HepG2 (cell line): ENCODE measurements around the gene HDAC3. TPM values are rescaled to one million over a fixed set of nuclear protein-coding genes. Genes with fewer than 3 reads are reported as not detected.
A peak's percentile ranks its signal among the peaks of the same experiment; 100 is the strongest.

Source experiments
- BATF2 ChIP-seq: sonication (generic); formaldehyde crosslinking; IDR thresholded peaks from 2 replicates; pipeline ENCODE4 v1.8.0; 2022; ENCODE audit warnings: mild to moderate bottlenecking, missing genetic modification reagents, moderate library complexity
- ERF ChIP-seq: IDR thresholded peaks from 2 replicates; pipeline ENCODE4 v1.6.1; 2018; ENCODE audit warnings: missing biosample characterization, missing genetic modification reagents
- GATAD2A ChIP-seq: IDR thresholded peaks from 2 replicates; pipeline ENCODE4 v1.6.1; 2016
- HBP1 ChIP-seq: IDR thresholded peaks from 2 replicates; pipeline ENCODE4 v1.6.1; 2016; ENCODE audit warnings: low read depth, control low read depth
- HIC2 ChIP-seq: sonication (generic); formaldehyde crosslinking; IDR thresholded peaks from 2 replicates; pipeline ENCODE4 v1.9.0; 2022; ENCODE audit warnings: low read depth, missing genetic modification reagents
- HNF4A ChIP-seq: sonication (generic); formaldehyde crosslinking; IDR thresholded peaks from 2 replicates; pipeline ENCODE4 v1.4.0; 2020; ENCODE audit warnings: missing genetic modification reagents
- HNRNPLL ChIP-seq: fragments of 200-400 bp; formaldehyde crosslinking; IDR thresholded peaks from 2 replicates; pipeline ENCODE4 v1.6.1; 2017; ENCODE audit warnings: mild to moderate bottlenecking, low read depth, low read length; ENCODE audit not compliant: poor library complexity, severe bottlenecking
- KAT8 ChIP-seq: IDR thresholded peaks from 2 replicates; pipeline ENCODE4 v1.6.1; 2016; ENCODE audit warnings: missing genetic modification reagents, missing compliant biosample characterization
- KLF6 ChIP-seq: IDR thresholded peaks from 2 replicates; pipeline ENCODE4 v1.8.0; 2016; ENCODE audit warnings: missing biosample characterization, missing genetic modification reagents
- NBN ChIP-seq: fragments of 450-650 bp; conservative IDR thresholded peaks from 2 replicates; pipeline ENCODE4 v1.6.1; 2017
- STAG1 ChIP-seq: sonication (generic); formaldehyde crosslinking; IDR thresholded peaks from 2 replicates; pipeline ENCODE4 v1.4.0; 2020; ENCODE audit warnings: missing genetic modification reagents
- TARDBP ChIP-seq: sonication (generic); formaldehyde crosslinking; IDR thresholded peaks from 2 replicates; pipeline ENCODE4 v1.8.0; 2022; ENCODE audit warnings: mild to moderate bottlenecking, missing genetic modification reagents
- ZBTB14 ChIP-seq: sonication (generic); formaldehyde crosslinking; IDR thresholded peaks from 2 replicates; pipeline ENCODE4 v1.4.0; 2020; ENCODE audit warnings: missing genetic modification reagents
- ZBTB39 ChIP-seq: sonication (generic); formaldehyde crosslinking; IDR thresholded peaks from 2 replicates; pipeline ENCODE4 v1.5.0; 2020; ENCODE audit warnings: missing genetic modification reagents
- ZFP62 ChIP-seq: sonication (generic); formaldehyde crosslinking; IDR thresholded peaks from 2 replicates; pipeline ENCODE4 v1.4.0; 2020; ENCODE audit warnings: missing genetic modification reagents
- ZNF207 ChIP-seq: fragments of 450-650 bp; IDR thresholded peaks from 2 replicates; pipeline ENCODE4 v1.6.1; 2016; ENCODE audit warnings: antibody characterized with exemption, borderline replicate concordance
- ZNF296 ChIP-seq: sonication (generic); formaldehyde crosslinking; conservative IDR thresholded peaks from 2 replicates; pipeline ENCODE4 v1.5.0; 2020; ENCODE audit warnings: mild to moderate bottlenecking, missing genetic modification reagents
- ZNF430 ChIP-seq: sonication (generic); formaldehyde crosslinking; IDR thresholded peaks from 2 replicates; pipeline ENCODE4 v1.9.0; 2021; ENCODE audit warnings: mild to moderate bottlenecking, missing genetic modification reagents
- ZNF703 ChIP-seq: sonication (generic); formaldehyde crosslinking; IDR thresholded peaks from 2 replicates; pipeline ENCODE4 v1.5.1; 2020; ENCODE audit warnings: missing genetic modification reagents, mild to moderate bottlenecking, moderate library complexity, borderline replicate concordance
- ZXDC ChIP-seq: sonication (generic); formaldehyde crosslinking; IDR thresholded peaks from 2 replicates; pipeline ENCODE4 v1.5.0; 2020; ENCODE audit warnings: mild to moderate bottlenecking, missing genetic modification reagents
- polyA plus RNA-seq, 8 experiments: library from polyadenylated mRNA; depleted of rRNA in 3 of 8; stranded (reverse) in 7 of 8; unstranded in 1 of 8; fragments of >200 nt; fragmentation: Illumina TruSeq in 4 of 8; extraction: Trizol in 4 of 8; gene quantifications; 2 replicates each; pipeline versions ENCODE4 v1.2.1 to v1.2.3, GENCODE V29; 2011 to 2016; ENCODE audit warnings: low read depth in 4 of 8, missing spikeins in 1 of 8, mixed read lengths in 1 of 8; ENCODE audit not compliant: insufficient read depth in 1 of 8
- total RNA-seq, 5 experiments: library from RNA; depleted of rRNA; stranded (reverse); fragments of >200 nt; fragmentation: Illumina TruSeq; extraction: Trizol; gene quantifications; 2 replicates each; pipeline ENCODE4 v1.2.3, GENCODE V29; 2016; ENCODE audit warnings: low read depth in 1 of 5

The HDAC3 gene
- total and polyA plus RNA-seq, 2 of the 13 experiments (the other 11 are each of a cell fraction or from before 2014, with no cell fraction given): 84.0 to 94.1 TPM

GRCh38 chr5:141657937-141658545 is 21.4 kb upstream of the HDAC3 start (continued):
- TF ChIP-seq ZFP62: no peak
- no peak for TF ChIP-seq ZBTB14 (CRISPR knock-in tag)
- no peak for TF ChIP-seq HIC2 (CRISPR knock-in tag)
- no peak for TF ChIP-seq ZNF430
- no peak for TF ChIP-seq KLF6 (CRISPR knock-in tag)
- TF ChIP-seq TARDBP (CRISPR knock-in tag): no peak
- TF ChIP-seq NBN: no peak
- no peak for TF ChIP-seq KAT8 (CRISPR knock-in tag)
- no peak for TF ChIP-seq STAG1 (CRISPR knock-in tag)
- TF ChIP-seq ERF (CRISPR knock-in tag): no peak
- TF ChIP-seq GATAD2A (CRISPR knock-in tag): 0 out of 2 replicates have a peak, but pooled peaks have one; percentile 21
- TF ChIP-seq HNF4A (CRISPR knock-in tag): no peak
- no peak for TF ChIP-seq BATF2 (CRISPR knock-in tag)
- no peak for TF ChIP-seq HNRNPLL
- TF ChIP-seq ZNF296 (CRISPR knock-in tag): no peak
- no peak for TF ChIP-seq ZNF703
- TF ChIP-seq HBP1 (CRISPR knock-in tag): no peak
- TF ChIP-seq ZNF207: no peak
- TF ChIP-seq ZBTB39 (CRISPR knock-in tag): no peak
- no peak for TF ChIP-seq ZXDC
